H4 (cell line): ENCODE data around the gene CNEP1R1. TPM values are rescaled to one million over a fixed set of nuclear protein-coding genes. Genes with fewer than 3 reads are reported as not detected.

ENCODE experiments used
- DNase-seq: peaks from one replicate; pipeline ENCODE4 v3.0.0-alpha.2; 2015; ENCODE audit warnings: low spot score
- total RNA-seq: library from RNA; depleted of rRNA; stranded (reverse); fragments of >200 nt; shearing (Covaris generic); gene quantifications from 2 replicates; pipeline ENCODE4 v1.2.3, GENCODE V29; 2014; rRNA removed

The CNEP1R1 gene
- total RNA-seq, 1 experiment from 2014 or later: 34.1 TPM

GRCh38 chr16:50065241-50065623, 40.2 kb downstream of the CNEP1R1 start:
- DNase-seq: no peak

DNA sequence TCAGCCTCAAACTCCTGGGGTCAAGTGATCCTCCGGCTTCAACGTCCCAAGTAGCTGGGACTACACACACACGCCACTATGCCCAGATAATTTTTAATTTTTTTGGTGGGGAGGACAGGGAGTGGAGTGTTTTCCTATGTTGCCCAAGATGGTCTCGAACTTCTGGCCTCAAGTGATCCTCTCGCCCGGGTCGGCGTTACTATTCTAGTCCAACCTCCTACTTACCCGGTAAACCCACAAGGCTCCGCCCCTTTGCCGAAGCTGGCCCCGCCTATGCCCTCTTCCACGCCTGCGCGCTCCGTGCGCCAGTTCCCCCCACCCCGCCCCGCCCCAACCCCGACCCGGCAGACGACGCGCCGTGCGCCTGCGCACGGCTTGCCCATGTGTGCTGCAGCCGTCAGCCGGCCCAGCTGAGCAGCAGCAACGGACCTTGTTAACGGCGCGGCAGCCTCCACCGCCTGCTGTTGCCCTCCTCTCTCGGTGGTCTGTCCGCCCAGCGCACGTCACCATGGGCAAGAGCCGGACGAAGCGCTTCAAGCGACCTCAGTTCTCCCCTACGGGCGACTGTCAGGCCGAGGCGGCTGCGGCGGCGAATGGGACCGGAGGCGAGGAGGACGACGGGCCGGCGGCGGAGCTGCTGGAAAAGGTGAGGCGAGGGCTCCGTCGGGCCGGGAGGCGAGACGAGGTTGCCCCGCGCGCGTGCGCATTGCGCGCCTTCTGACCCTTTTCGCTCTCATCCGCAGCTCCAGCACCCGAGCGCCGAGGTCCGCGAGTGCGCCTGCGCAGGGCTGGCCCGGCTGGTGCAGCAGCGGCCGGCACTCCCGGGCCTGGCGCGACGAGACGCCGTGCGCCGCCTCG, 40.8 kb downstream of the CNEP1R1 start, which contains the start of gene HEATR3:
Gene HEATR3, plus strand, starts transcription at position 347 of the 858 bp plus-strand sequence. Its CDS starts 162 bp downstream, at position 509.
- DNase-seq: peak; percentile 88

DNA sequence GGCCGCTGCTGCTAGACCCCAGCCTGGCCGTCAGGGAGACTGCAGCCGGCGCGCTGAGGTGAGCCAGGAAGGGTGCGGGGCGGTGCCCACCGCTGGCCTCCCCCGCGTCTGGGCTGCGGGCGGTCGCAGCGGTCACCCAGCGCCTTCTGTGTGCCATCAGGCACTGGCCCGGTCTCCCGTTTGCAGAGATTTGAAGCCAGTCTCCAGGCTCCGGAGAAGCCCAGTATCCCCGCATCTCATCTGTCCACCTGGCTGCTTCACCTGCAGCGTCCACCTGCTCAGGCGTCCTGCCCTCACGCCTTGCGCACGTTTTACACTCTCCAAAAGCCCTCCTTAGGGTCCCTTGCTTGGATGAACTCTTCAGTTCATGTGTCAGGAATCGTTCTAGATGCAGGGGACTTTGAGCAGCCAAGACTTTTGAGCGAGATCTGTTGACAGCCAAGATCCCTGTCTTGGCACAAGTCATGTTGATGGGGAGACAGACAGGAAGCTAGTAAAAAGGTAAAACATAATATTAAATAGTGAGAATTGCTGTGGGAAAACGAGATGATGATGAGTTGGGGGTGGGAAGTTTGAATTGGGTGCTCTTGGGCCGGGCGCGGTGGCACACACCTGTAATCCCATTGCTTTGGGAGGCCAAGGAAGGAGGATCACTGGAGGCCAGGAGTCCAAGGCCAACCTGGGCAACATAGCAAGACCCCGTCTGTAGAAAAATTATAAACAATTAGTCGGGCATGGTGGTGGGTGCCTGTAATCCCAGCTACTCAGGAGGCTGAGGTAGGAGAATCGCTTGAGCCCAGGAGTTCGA, 41.7 kb downstream of the CNEP1R1 start:
- no peak for DNase-seq

DNA sequence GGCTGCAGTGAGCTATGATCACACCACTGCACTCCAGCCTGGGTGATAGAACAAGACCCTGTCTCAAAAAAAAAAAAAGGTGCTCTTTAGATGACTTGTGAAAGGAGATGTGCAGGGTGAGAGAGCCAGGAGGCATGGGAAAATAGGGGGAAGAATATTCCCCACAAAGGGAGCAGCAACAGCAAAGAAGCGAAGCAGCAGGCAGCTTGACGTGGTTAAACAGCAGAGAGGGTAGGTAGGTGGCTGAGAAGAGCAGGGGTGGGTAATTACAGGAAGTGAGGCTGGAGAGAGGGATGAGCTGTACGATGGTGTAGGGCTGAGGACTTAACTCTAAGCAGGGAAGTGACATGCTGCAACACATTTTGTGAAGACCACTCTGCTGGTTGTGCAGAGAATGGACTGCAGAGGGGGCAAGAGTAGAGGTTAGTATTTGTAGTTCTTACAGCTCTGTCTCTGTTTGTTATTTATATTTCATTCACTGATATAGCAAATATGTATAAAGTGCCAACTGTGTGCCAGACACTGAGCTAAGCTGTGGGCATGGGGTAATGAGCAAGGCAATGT, 42.3 kb downstream of the CNEP1R1 start:
- DNase-seq: peak; percentile 39

- DNase-seq: no peak
Measured at GRCh38 chr16:50068550-50068949, 43.5 kb downstream of the CNEP1R1 start.

DNA sequence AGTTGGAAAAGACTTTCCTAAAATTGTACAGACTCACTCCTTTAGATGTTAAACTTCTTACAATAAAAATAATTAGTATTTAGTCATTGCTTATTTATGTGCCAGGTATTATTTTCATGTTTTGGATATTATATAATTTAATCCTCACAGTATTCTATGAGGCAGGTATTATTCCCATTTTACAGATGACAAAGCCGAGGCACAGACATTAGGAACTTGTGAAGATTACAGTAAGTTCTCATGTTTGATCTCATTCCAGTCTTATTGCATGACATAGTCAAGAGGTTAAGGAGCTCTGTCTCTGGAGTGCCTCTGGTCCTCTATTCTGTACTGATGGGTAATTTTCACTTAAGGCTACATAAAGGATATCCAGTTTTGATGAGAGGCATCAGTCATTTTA, 44.0 kb downstream of the CNEP1R1 start:
- DNase-seq: no peak

DNA sequence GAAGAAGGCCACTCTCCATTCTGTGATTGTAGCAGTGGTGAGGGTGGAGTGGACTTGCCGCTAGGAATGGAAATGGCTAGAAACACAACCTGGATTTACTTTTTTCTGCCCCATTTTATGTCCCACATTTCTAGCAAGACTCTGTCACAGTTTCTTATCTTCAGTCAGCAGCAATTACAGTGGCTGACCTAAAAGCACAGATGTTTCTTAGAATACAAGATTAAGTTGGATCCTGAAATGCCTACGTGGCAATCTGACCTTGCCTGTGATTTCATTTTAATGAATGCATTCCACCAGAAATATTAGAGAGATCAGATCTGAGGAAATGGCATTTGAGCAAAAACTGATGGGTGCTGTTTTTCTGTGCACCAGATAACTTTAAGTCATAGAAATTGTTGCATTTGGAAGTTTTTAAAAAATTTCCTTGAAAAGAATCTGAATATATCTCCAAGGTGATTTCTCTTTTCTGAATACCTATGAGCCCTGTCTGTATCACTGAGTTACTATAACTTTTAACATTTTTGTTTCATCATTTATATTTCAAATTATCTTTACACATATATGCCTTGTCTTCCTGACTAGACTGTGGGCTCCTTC, 46.1 kb downstream of the CNEP1R1 start:
- DNase-seq: no peak

GRCh38 chr16:50072730-50073129, 47.7 kb downstream of the CNEP1R1 start:
- DNase-seq: no peak

- DNase-seq: no peak
Measured at GRCh38 chr16:50079397-50080140, 54.5 kb downstream of the CNEP1R1 start.

- no peak for DNase-seq
Measured at GRCh38 chr16:50081428-50082018, 56.5 kb downstream of the CNEP1R1 start.

- no peak for DNase-seq
Measured at GRCh38 chr16:50083996-50084395, 59.0 kb downstream of the CNEP1R1 start.

DNA sequence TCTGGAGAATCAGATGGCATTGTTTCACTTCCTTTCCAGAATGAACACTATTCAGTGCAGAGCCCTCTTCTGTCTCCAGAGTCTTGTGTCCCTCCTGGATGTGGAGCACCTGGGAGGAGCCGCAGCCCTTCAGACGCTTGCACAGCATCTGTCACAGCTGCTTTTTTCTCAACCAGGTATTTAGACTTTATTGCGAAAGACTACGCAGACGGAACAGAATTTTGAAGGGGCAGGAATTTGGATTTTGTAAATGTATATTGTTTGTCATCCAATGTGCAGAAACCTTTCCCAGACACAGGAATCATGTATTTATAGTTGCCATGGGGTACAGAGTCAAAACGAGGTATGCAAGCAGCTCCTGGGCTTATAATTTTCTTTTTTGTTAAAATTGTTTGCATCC, 61.2 kb downstream of the CNEP1R1 start:
- no peak for DNase-seq

Other genes with a start within 250 kb of the CNEP1R1 start
- 0.04 and 0.97 TPM in 2 replicates for gene ZNF423, start 169.1 kb upstream of the CNEP1R1 start, total RNA-seq
- 13.7 and 14.6 TPM in 2 replicates for gene HEATR3, start 40.7 kb downstream of the CNEP1R1 start, total RNA-seq
- gene TENT4B, start 128.1 kb downstream of the CNEP1R1 start, total RNA-seq: 3.9 and 6.1 TPM in 2 replicates
- gene ADCY7, start 241.3 kb downstream of the CNEP1R1 start, total RNA-seq: 28.8 and 41.6 TPM in 2 replicates